ENCODE results near the gene CCNG2. TPM values are rescaled to one million over a fixed set of nuclear protein-coding genes. Genes with fewer than 3 reads are reported as not detected.
"Not testable (repeated sequence)": the region's sequence is repeated elsewhere in the genome, so short reads cannot be mapped to it uniquely, and the experiment has no call there.

The CCNG2 gene
- total RNA-seq, 1 experiment from 2014 or later, result 44.2 TPM

GRCh38 chr4:77127837-77128621 lies 29.0 kb upstream of the CCNG2 start:
- Histone ChIP-seq H3K9me2 (ENCODE audit: insufficient read depth) (no peaks in the 10 kb centered on the region), H3K4me2 (no peak overlapping the region), H4K20me1 (ENCODE audit: insufficient read depth) (no peaks in the 10 kb centered on the region), H3K27ac (no peak overlapping the region), H3F3A (ENCODE audit: insufficient read depth, low read depth) (no peaks in the 10 kb centered on the region), H3K27me3 (ENCODE audit: insufficient read depth, low read depth) (no peaks in the 10 kb centered on the region), H3K36me3 (ENCODE audit: low read depth) (no peaks in the 10 kb centered on the region), H3K79me2 (ENCODE audit: low read depth) (no peaks in the 10 kb centered on the region), H2AFZ (no peak overlapping the region), H3K4me1 (replicated peaks; ENCODE audit: insufficient read depth) (no peaks in the 10 kb centered on the region), H3K9me3 (ENCODE audit: insufficient read depth, low read depth) (no peaks in the 10 kb centered on the region), H3K4me3 (no peak overlapping the region)
- POLR2A ChIA-PET (ENCODE audit: unreplicated experiment), result no interaction called here
- TF ChIP-seq CTCF (conservative IDR thresholded peaks at IDR 0.05), result no peak
- no peak for TF ChIP-seq EZH2 (IDR thresholded peaks at IDR 0.05; ENCODE audit: low read depth)
- no peak for DNase-seq
- CTCF ChIA-PET, result no interaction called here
- BruUV-seq (replicated peaks), result no TSS peak
- intact Hi-C loops (cut with micrococcal nuclease; ENCODE audit: unreplicated experiment), result no loop called here

- no peaks in the 10 kb centered on the region for H3K79me2 ChIP-seq (ENCODE audit: low read depth)
- H3F3A ChIP-seq (ENCODE audit: insufficient read depth, low read depth), result no peaks in the 10 kb centered on the region
- no peaks in the 10 kb centered on the region for H3K27me3 ChIP-seq (ENCODE audit: insufficient read depth, low read depth)
- no peak overlapping the region for H3K4me2 ChIP-seq
- H4K20me1 ChIP-seq (ENCODE audit: insufficient read depth), result no peaks in the 10 kb centered on the region
- H3K4me1 ChIP-seq (replicated peaks; ENCODE audit: insufficient read depth), result no peaks in the 10 kb centered on the region
- CTCF ChIA-PET, result no interaction called here
- no peak for TF ChIP-seq EZH2 (IDR thresholded peaks at IDR 0.05; ENCODE audit: low read depth)
- no peak for TF ChIP-seq CTCF (conservative IDR thresholded peaks at IDR 0.05)
- H3K4me3 ChIP-seq, result no peak overlapping the region
- intact Hi-C loops (cut with micrococcal nuclease; ENCODE audit: unreplicated experiment), result no loop called here
- no peak overlapping the region for H2AFZ ChIP-seq
- DNase-seq, result no peak
- no peaks in the 10 kb centered on the region for H3K9me2 ChIP-seq (ENCODE audit: insufficient read depth)
- POLR2A ChIA-PET (ENCODE audit: unreplicated experiment), result no interaction called here
- no TSS peak for BruUV-seq (replicated peaks)
- no peak overlapping the region for H3K27ac ChIP-seq
- no peaks in the 10 kb centered on the region for H3K36me3 ChIP-seq (ENCODE audit: low read depth)
- no peaks in the 10 kb centered on the region for H3K9me3 ChIP-seq (ENCODE audit: insufficient read depth, low read depth)
Observed at GRCh38 chr4:77132652-77133312, 24.2 kb upstream of the CCNG2 start.

- H3K36me3 ChIP-seq (ENCODE audit: low read depth); BruUV-seq (replicated peaks); H3K9me3 ChIP-seq (ENCODE audit: insufficient read depth, low read depth); H3K9me2 ChIP-seq (ENCODE audit: insufficient read depth); H3F3A ChIP-seq (ENCODE audit: insufficient read depth, low read depth); POLR2A ChIA-PET (ENCODE audit: unreplicated experiment); intact Hi-C loops (cut with micrococcal nuclease; ENCODE audit: unreplicated experiment); DNase-seq; CTCF ChIA-PET; H2AFZ ChIP-seq; H4K20me1 ChIP-seq (ENCODE audit: insufficient read depth); H3K4me1 ChIP-seq (replicated peaks; ENCODE audit: insufficient read depth); H3K27me3 ChIP-seq (ENCODE audit: insufficient read depth, low read depth); H3K79me2 ChIP-seq (ENCODE audit: low read depth); H3K4me2 ChIP-seq; H3K4me3 ChIP-seq; H3K27ac ChIP-seq: not testable (repeated sequence)
Observed at GRCh38 chr4:77137448-77137847, 19.6 kb upstream of the CCNG2 start.

Measured in PC-9 (cell line).